ENCODE data around the gene HOXD4.

Gene HOXD4

GRCh38 chr2:176137252-176137580, 14.1 kb upstream of the HOXD4 start:
- no peak for ATAC-seq
- TF ChIP-seq ZFP30 (CRISPR knock-in tag; IDR thresholded peaks at IDR 0.05): no peak
- no peak for TF ChIP-seq ZC3H10 (CRISPR knock-in tag; IDR thresholded peaks at IDR 0.05)
- TF ChIP-seq CREB5 (CRISPR knock-in tag; IDR thresholded peaks at IDR 0.05; ENCODE audit: low read depth): no peak
- TF ChIP-seq ARNTL (CRISPR knock-in tag; IDR thresholded peaks at IDR 0.05; ENCODE audit: borderline replicate concordance, low read depth): no peak
- no peak for TF ChIP-seq RARB (CRISPR knock-in tag; IDR thresholded peaks at IDR 0.05)
- no peak for TF ChIP-seq ZNF565 (CRISPR knock-in tag; conservative IDR thresholded peaks at IDR 0.05; ENCODE audit: low read depth)
- TF ChIP-seq PATZ1 (CRISPR knock-in tag; IDR thresholded peaks at IDR 0.05; ENCODE audit: borderline replicate concordance): no peak
- TF ChIP-seq, protein P1, sequence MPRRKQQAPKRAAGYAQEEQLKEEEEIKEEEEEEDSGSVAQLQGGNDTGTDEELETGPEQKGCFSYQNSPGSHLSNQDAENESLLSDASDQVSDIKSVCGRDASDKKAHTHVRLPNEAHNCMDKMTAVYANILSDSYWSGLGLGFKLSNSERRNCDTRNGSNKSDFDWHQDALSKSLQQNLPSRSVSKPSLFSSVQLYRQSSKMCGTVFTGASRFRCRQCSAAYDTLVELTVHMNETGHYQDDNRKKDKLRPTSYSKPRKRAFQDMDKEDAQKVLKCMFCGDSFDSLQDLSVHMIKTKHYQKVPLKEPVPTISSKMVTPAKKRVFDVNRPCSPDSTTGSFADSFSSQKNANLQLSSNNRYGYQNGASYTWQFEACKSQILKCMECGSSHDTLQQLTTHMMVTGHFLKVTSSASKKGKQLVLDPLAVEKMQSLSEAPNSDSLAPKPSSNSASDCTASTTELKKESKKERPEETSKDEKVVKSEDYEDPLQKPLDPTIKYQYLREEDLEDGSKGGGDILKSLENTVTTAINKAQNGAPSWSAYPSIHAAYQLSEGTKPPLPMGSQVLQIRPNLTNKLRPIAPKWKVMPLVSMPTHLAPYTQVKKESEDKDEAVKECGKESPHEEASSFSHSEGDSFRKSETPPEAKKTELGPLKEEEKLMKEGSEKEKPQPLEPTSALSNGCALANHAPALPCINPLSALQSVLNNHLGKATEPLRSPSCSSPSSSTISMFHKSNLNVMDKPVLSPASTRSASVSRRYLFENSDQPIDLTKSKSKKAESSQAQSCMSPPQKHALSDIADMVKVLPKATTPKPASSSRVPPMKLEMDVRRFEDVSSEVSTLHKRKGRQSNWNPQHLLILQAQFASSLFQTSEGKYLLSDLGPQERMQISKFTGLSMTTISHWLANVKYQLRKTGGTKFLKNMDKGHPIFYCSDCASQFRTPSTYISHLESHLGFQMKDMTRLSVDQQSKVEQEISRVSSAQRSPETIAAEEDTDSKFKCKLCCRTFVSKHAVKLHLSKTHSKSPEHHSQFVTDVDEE (CRISPR knock-in tag; IDR thresholded peaks at IDR 0.05): no peak
- no peak for TF ChIP-seq TCF4 (CRISPR knock-in tag; IDR thresholded peaks at IDR 0.05; ENCODE audit: borderline replicate concordance)
- no peak for TF ChIP-seq BACH2 (CRISPR knock-in tag; IDR thresholded peaks at IDR 0.05; ENCODE audit: borderline replicate concordance)

GRCh38 chr2:176137906-176138305, 13.4 kb upstream of the HOXD4 start:
- ATAC-seq: no peak

More at GRCh38 chr2:176137906-176138305, 13.4 kb upstream of the HOXD4 start:
- TF ChIP-seq POU6F1 (CRISPR knock-in tag; IDR thresholded peaks at IDR 0.05; ENCODE audit: borderline replicate concordance, low read depth): no peak
- TF ChIP-seq ISL1 (CRISPR knock-in tag; IDR thresholded peaks at IDR 0.05): no peak
- TF ChIP-seq GLIS3 (CRISPR knock-in tag; IDR thresholded peaks at IDR 0.05): no peak
- no peak for TF ChIP-seq ZNF70 (CRISPR knock-in tag; IDR thresholded peaks at IDR 0.05)
- TF ChIP-seq ZC3H10 (CRISPR knock-in tag; IDR thresholded peaks at IDR 0.05): no peak
- TF ChIP-seq ESRRG (CRISPR knock-in tag; IDR thresholded peaks at IDR 0.05): no peak
- TF ChIP-seq ARNTL (CRISPR knock-in tag; IDR thresholded peaks at IDR 0.05; ENCODE audit: borderline replicate concordance, low read depth): no peak
- TF ChIP-seq ZNF565 (CRISPR knock-in tag; conservative IDR thresholded peaks at IDR 0.05; ENCODE audit: low read depth): no peak
- no peak for TF ChIP-seq PPARA (CRISPR knock-in tag; IDR thresholded peaks at IDR 0.05; ENCODE audit: borderline replicate concordance)
- TF ChIP-seq ZFP3 (CRISPR knock-in tag; IDR thresholded peaks at IDR 0.05): no peak
- no peak for TF ChIP-seq ZNF8 (CRISPR knock-in tag; IDR thresholded peaks at IDR 0.05)
- no peak for TF ChIP-seq RARB (CRISPR knock-in tag; IDR thresholded peaks at IDR 0.05)
- no peak for TF ChIP-seq ZFP30 (CRISPR knock-in tag; IDR thresholded peaks at IDR 0.05)
- no peak for TF ChIP-seq PATZ1 (CRISPR knock-in tag; IDR thresholded peaks at IDR 0.05; ENCODE audit: borderline replicate concordance)
- TF ChIP-seq BACH2 (CRISPR knock-in tag; IDR thresholded peaks at IDR 0.05; ENCODE audit: borderline replicate concordance): no peak
- TF ChIP-seq, protein P1 (CRISPR knock-in tag; IDR thresholded peaks at IDR 0.05): no peak
- TF ChIP-seq TOX (CRISPR knock-in tag; IDR thresholded peaks at IDR 0.05; ENCODE audit: borderline replicate concordance): no peak
- TF ChIP-seq, protein P2, sequence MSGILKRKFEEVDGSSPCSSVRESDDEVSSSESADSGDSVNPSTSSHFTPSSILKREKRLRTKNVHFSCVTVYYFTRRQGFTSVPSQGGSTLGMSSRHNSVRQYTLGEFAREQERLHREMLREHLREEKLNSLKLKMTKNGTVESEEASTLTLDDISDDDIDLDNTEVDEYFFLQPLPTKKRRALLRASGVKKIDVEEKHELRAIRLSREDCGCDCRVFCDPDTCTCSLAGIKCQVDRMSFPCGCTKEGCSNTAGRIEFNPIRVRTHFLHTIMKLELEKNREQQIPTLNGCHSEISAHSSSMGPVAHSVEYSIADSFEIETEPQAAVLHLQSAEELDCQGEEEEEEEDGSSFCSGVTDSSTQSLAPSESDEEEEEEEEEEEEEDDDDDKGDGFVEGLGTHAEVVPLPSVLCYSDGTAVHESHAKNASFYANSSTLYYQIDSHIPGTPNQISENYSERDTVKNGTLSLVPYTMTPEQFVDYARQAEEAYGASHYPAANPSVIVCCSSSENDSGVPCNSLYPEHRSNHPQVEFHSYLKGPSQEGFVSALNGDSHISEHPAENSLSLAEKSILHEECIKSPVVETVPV (CRISPR knock-in tag; IDR thresholded peaks at IDR 0.05): no peak
- TF ChIP-seq SNAI2 (CRISPR knock-in tag; IDR thresholded peaks at IDR 0.05): no peak

Measured in SK-N-SH treated with all-trans-retinoic acid at 6 μM for 48 hours (cell line).